Head of caudate nucleus (tissue), 42 donors: ENCODE results near the gene MUC5AC.

Experiments
- DNase-seq, 42 donors: peaks; one replicate each; pipeline versions ENCODE4 v3.0.0 to v3.0.0-alpha.2; 2020 to 2021; ENCODE audit warnings: mixed read lengths in 7 of 42
- intact Hi-C: fragments of 100-400 bp; cut with DNase I; formaldehyde crosslinking; loops from one replicate; pipeline ENCODE4 v1.15.0; 2022

Gene MUC5AC

DNA sequence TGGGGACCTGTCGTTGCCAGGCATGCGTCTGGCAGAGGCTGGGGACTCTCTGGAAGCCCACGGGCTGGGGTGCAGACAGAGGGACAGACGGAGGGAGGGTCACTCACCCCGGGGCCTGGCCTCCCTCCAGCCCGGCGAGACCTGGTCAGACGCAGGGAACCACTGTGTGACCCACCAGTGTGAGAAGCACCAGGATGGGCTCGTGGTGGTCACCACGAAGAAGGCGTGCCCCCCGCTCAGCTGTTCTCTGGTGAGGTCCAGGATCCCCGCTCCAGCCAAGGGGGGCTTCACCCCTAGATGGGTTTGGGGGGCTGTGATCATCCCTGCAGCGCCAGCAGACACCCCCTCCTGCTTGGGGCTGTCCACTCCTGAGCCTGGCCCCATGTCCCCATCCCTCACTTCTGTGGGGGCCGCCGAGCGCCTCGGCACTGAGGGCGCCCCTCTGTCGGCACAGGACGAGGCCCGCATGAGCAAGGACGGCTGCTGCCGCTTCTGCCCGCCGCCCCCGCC lies 41.5 kb downstream of the MUC5AC start:
- intact Hi-C loops = no loop called here
- DNase-seq = peak in 6 of 42 donors; percentile 2 to 31 (median 6)

DNA sequence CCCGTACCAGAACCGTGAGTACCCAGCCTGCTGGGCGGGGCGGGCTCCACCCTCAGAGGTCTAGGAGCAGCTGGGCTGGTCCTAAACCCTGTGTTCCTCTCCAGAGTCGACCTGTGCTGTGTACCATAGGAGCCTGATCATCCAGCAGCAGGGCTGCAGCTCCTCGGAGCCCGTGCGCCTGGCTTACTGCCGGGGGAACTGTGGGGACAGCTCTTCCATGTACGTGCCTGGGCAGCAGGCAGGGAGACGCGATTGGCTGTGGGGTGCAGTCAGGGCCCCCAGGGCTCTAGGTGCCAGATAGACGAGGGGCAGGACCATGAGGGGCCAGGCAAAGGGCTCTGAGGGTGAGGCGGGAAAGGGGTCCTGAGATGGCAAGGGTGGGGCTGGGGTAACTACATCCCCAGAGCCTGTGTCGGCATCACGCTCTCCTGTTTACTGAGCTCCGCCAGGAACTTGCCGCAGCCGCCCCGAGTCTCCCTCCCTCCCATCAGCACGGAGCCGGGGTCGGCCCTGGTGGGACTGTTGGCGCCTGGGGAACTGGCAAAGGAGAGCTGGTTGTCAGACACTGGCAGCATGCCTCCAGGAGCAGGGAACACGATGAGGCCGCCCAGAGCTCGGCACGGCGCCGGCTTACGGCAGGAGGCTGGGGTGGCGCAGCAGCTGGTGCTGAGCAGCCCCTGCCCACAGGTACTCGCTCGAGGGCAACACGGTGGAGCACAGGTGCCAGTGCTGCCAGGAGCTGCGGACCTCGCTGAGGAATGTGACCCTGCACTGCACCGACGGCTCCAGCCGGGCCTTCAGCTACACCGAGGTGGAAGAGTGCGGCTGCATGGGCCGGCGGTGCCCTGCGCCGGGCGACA lies 42.2 kb downstream of the MUC5AC start:
- intact Hi-C loops = loop anchor here (5.0 kb wide), 1 partner anchor 312 kb away; no protein-coding TSS in a partner anchor
- peak in 5 of 42 donors; percentile 5 to 36 (median 11) for DNase-seq

GRCh38 chr11:1200611-1201191 lies 42.9 kb downstream of the MUC5AC start:
- peak in 3 of 42 donors; percentile 5 to 28 (median 10) for DNase-seq
- intact Hi-C loops = loop anchor here (5.0 kb wide), 1 partner anchor 312 kb away; no protein-coding TSS in a partner anchor

DNA sequence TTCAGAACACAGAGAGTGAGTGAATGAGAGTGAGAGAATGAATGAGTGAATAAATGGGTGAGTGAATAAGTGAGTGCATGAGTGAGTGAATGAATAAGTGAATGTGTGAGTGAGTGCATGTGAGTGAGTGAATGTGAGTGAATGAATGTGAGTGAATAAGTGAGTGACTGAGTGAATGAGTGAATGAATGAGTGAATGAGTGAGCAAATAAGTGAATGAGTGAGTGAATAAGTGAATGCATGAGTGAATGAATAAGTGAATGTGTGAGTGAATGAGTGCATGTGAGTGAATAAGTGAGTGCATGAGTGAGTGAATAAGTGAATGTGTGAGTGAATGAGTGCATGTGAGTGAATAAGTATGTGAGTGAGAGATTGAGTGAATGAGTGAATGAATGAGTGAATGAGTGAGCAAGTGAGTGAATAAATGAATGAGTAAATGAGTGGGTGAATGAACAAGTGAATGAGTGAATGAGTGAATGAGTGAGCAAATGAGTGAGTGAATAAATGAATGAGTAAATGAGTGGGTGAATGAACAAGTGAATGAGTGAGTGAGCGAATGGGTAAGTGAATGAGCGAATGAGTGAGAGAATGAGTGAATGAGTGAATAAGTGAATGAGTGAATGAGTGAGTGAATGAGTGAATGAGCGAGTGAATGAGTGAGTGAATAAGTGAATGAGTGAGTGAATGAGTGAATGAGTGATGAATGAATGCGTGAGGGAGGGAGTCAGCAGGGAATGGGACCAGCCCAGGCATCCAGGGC lies 43.8 kb downstream of the MUC5AC start:
- intact Hi-C loops = loop anchor here (5.0 kb wide), 1 partner anchor 311 kb away; no protein-coding TSS in a partner anchor
- DNase-seq = no peak

- intact Hi-C loops = loop anchor here (5.0 kb wide), 1 partner anchor 310 kb away; no protein-coding TSS in a partner anchor
- DNase-seq = peak in 6 of 42 donors; percentile 5 to 40 (median 8)
Measured at GRCh38 chr11:1202154-1202775, 44.5 kb downstream of the MUC5AC start.

- intact Hi-C loops = loop anchor here (5.0 kb wide), 1 partner anchor 309 kb away; no protein-coding TSS in a partner anchor
Measured at GRCh38 chr11:1202776-1203504, 45.2 kb downstream of the MUC5AC start.

GRCh38 chr11:1203505-1204271 lies 45.9 kb downstream of the MUC5AC start:
- intact Hi-C loops = loop anchor here (5.0 kb wide), 1 partner anchor 309 kb away; no protein-coding TSS in a partner anchor
- DNase-seq = peak in 6 of 42 donors; percentile 5 to 33 (median 10)

More at GRCh38 chr11:1202776-1203504, 45.2 kb downstream of the MUC5AC start:
- peak; percentile 19 to 82 (median 63) for DNase-seq

- DNase-seq = peak in 5 of 42 donors; percentile 4 to 15 (median 6)
- intact Hi-C loops = loop anchor here (5.0 kb wide), 1 partner anchor 308 kb away; no protein-coding TSS in a partner anchor
Measured at GRCh38 chr11:1204381-1205101, 46.8 kb downstream of the MUC5AC start.

GRCh38 chr11:1205121-1205986 lies 47.6 kb downstream of the MUC5AC start:
- intact Hi-C loops = no loop called here
- DNase-seq = peak in 4 of 42 donors; percentile 4 to 30 (median 19)

- DNase-seq = peak in 2 of 42 donors; percentile 6 to 37
- intact Hi-C loops = no loop called here
Measured at GRCh38 chr11:1205987-1206331, 48.2 kb downstream of the MUC5AC start.

DNA sequence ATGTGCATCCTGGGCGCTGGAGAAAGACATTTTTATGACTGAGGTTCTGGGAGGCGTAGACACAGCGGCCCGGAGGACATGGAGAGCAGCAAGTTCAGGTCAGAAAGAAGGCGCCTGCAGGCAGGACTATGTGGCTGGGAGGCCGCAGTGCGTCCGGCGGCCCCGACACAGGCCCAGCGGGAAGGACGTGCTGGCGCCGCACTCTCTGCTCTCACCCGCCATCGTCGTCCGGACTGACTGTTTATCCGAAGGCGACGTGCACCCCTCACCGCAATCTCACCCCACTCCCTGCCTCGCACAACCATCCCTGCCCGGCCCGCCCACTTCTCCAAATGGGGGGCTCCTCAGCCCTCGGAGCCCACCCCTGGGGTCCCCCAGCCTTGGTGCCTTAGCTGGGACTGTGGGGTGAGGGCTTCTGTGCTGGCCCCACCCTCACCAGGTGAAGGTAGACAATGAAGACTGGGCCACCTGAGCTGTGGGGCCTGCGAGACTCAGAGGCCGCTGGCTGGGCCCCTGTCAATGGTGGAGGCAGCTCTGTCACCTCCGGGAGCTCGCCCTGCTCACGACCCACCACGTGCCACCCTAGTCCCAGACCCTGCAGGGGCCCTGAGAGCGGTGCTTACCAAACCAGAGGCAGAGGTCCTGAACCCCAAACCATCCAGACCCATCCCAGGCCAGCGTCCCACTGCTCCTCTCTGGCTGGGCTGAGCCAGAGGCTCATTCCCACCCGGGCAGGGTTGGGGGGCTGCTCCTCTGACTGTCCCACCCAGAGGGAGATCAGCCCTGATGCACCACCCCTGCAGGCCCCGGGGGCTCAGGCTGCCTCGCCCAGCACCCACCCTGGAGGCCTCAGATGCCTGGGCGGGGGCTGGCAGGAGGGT lies 48.9 kb downstream of the MUC5AC start:
- DNase-seq = peak in 5 of 42 donors; percentile 1 to 36 (median 10)

DNA sequence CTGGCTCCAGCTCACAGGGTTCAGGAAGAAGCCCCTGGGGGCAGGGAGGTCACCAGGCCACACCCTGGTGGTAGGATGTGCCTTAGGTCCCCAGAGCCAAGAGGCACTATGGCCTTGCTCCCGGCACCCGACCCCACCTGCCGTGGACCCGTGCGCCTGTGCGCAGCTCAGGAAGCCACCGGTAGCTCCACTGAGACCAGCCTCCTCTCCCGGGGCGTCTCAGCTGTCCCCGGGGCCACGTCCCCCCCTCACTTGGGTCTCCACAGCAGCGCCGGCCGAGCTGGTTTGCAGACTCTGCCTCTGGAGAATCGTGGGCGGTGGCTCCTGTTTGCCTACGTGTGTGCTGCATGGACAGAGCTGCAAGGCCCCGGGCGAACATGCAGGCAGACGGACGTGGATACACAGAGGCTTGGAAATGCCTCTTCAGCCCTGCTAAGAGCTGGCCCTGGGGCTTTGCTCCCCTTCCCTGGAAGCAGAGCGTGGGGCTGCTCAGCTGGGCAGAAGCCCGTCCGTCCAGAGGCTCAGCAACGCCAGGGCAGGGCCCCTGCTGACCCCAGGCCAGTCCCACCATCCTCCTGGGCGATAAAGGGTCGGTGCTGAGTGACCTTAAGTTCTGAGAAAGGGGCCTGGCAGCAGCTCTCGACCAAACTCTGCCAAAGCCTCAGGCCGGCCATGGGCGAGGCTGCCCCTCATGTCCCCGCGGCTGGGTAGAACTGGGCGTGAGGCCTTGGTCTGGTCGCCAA lies 49.8 kb downstream of the MUC5AC start:
- intact Hi-C loops = no loop called here
- DNase-seq = peak in 4 of 42 donors; percentile 1 to 38 (median 8)

More for the DNA sequence above, 48.9 kb downstream of the MUC5AC start:
- intact Hi-C loops = no loop called here

DNA sequence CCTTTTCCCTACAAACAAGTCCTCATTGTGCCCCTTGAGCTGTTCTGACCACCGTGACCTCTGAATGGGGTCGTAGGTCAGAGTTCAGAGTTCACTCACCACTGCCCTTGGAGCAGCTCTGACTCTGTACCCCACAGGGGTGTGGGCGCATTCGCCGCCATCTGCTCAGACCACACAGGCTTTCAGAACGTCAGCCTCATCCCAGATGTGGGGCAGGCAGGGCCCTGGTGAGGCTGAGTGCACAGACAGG lies 50.3 kb downstream of the MUC5AC start:
- peak in 1 of 42 donors; percentile 4 for DNase-seq
- intact Hi-C loops = no loop called here
